Femur (tissue), 1 donor: ENCODE results near the gene SLC2A1.

ENCODE experiments used
- DNase-seq: peaks from one replicate; pipeline ENCODE4 v3.0.0-alpha.2; 2017

The SLC2A1 gene

GRCh38 chr1:42940851-42941639, 17.6 kb downstream of the SLC2A1 start:
- DNase-seq: peak; percentile 64

GRCh38 chr1:42938645-42939615, 19.7 kb downstream of the SLC2A1 start:
- DNase-seq: no peak

- DNase-seq: peak; percentile 10
Measured at GRCh38 chr1:42937836-42938644, 20.6 kb downstream of the SLC2A1 start.

GRCh38 chr1:42937141-42937696, 21.4 kb downstream of the SLC2A1 start:
- peak; percentile 20 for DNase-seq

GRCh38 chr1:42936309-42937078, 22.2 kb downstream of the SLC2A1 start:
- DNase-seq: peak; percentile 78

GRCh38 chr1:42935971-42936308, 22.7 kb downstream of the SLC2A1 start:
- DNase-seq: no peak

GRCh38 chr1:42935313-42935895, 23.3 kb downstream of the SLC2A1 start:
- DNase-seq: peak; percentile 17

GRCh38 chr1:42934541-42935312, 23.9 kb downstream of the SLC2A1 start:
- DNase-seq: no peak

- no peak for DNase-seq
Measured at GRCh38 chr1:42933610-42934491, 24.8 kb downstream of the SLC2A1 start.

- DNase-seq: no peak
Measured at GRCh38 chr1:42933060-42933586, 25.5 kb downstream of the SLC2A1 start.

- no peak for DNase-seq
Measured at GRCh38 chr1:42932442-42932941, 26.2 kb downstream of the SLC2A1 start.

GRCh38 chr1:42931911-42932422, 26.7 kb downstream of the SLC2A1 start:
- peak; percentile 61 for DNase-seq

GRCh38 chr1:42931108-42931539, 27.5 kb downstream of the SLC2A1 start:
- no peak for DNase-seq

GRCh38 chr1:42930178-42931107, 28.2 kb downstream of the SLC2A1 start:
- DNase-seq: no peak

- peak; percentile 65 for DNase-seq
Measured at GRCh38 chr1:42929434-42930177, 29.1 kb downstream of the SLC2A1 start.

- DNase-seq: no peak
Measured at GRCh38 chr1:42928859-42929258, 29.8 kb downstream of the SLC2A1 start.
